ENCODE measurements around the gene SPEM2. TPM values are rescaled to one million over a fixed set of nuclear protein-coding genes. Genes with fewer than 3 reads are reported as not detected.

SPEM2 gene
- total and polyA plus RNA-seq, 4 donors, result not detected

DNA sequence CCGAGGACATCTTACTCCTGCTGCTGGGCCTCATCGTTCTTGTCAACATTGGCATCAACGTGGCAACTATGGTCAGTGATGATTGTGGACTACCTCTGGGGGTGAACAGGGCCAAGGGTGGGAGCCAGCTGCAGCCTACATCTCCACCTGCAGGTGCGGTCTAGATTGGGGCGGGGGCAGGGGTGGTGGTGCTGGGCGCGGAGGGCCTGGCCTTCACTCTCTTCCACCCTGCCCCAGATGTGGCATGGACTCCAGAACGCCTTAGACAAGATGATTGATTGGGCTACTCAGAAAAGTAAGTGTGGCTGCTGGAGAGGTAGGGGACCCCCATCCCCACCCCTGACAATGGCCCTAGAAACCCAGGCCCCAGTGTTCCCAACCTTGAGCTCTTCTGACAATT lies 340 bp downstream of the SPEM2 start:
- TF ChIP-seq YY1 (IDR thresholded peaks at IDR 0.05) (no peak), REST (IDR thresholded peaks at IDR 0.05) (no peak), GABPA (IDR thresholded peaks at IDR 0.05 in 1 of 2, conservative IDR thresholded peaks at IDR 0.05 in 1 of 2) (no peak), HNF4A (conservative IDR thresholded peaks at IDR 0.05) (no peak), RXRA (IDR thresholded peaks at IDR 0.05) (no peak), CTCF (IDR thresholded peaks at IDR 0.05; ENCODE audit: low read depth, low read length, missing input control) (no peak), ZBTB33 (IDR thresholded peaks at IDR 0.05) (no peak), SP1 (IDR thresholded peaks at IDR 0.05) (no peak), HNF4G (IDR thresholded peaks at IDR 0.05) (no peak), TAF1 (conservative IDR thresholded peaks at IDR 0.05) (no peak), FOXA1 (IDR thresholded peaks at IDR 0.05) (no peak)
- WGBS, result 88% methylated on average over 8 of the region's 8 CpGs
- Histone ChIP-seq H3K9me3 (ENCODE audit: control insufficient read depth in 4 of 4, low read length in 3 of 4) (no peaks in the 10 kb centered on the region), H3K9ac (ENCODE audit: low read depth in 1 of 2, low read length in 2 of 2) (no peak overlapping the region), H3K4me3 (ENCODE audit: low read depth in 1 of 3, low read length in 3 of 3) (no peak overlapping the region), H3K4me1 (ENCODE audit: control insufficient read depth in 4 of 4, insufficient read depth in 4 of 4, low read length in 3 of 4) (no peaks in the 10 kb centered on the region), H3K27me3 (ENCODE audit: control insufficient read depth in 4 of 4, insufficient read depth in 4 of 4, low read length in 3 of 4) (no peaks in the 10 kb centered on the region), H3K36me3 (ENCODE audit: control insufficient read depth in 4 of 4, insufficient read depth in 3 of 4, low read depth in 1 of 4, low read length in 3 of 4) (no peaks in the 10 kb centered on the region), H3K27ac (ENCODE audit: low read depth in 1 of 2, low read length in 2 of 2) (no peak overlapping the region)
- no peak for DNase-seq (ENCODE audit: low spot score)

- H3K36me3 ChIP-seq (ENCODE audit: control insufficient read depth in 4 of 4, insufficient read depth in 3 of 4, low read depth in 1 of 4, low read length in 3 of 4), result no peaks in the 10 kb centered on the region
- no peak overlapping the region for H3K9ac ChIP-seq (ENCODE audit: low read depth in 1 of 2, low read length in 2 of 2)
- no peaks in the 10 kb centered on the region for H3K9me3 ChIP-seq (ENCODE audit: control insufficient read depth in 4 of 4, low read length in 3 of 4)
- no peaks in the 10 kb centered on the region for H3K27me3 ChIP-seq (ENCODE audit: control insufficient read depth in 4 of 4, insufficient read depth in 4 of 4, low read length in 3 of 4)
- H3K27ac ChIP-seq (ENCODE audit: low read depth in 1 of 2, low read length in 2 of 2), result no peak overlapping the region
- no peak for DNase-seq (ENCODE audit: low spot score)
- no peak overlapping the region for H3K4me3 ChIP-seq (ENCODE audit: low read depth in 1 of 3, low read length in 3 of 3)
- H3K4me1 ChIP-seq (ENCODE audit: control insufficient read depth in 4 of 4, insufficient read depth in 4 of 4, low read length in 3 of 4), result no peaks in the 10 kb centered on the region
- no peak for TF ChIP-seq ZBTB33 (IDR thresholded peaks at IDR 0.05)
- TF ChIP-seq ATF3 (IDR thresholded peaks at IDR 0.05), result no peak
- no peak for TF ChIP-seq EGR1 (IDR thresholded peaks at IDR 0.05; ENCODE audit: low read depth in 2 of 2)
- TF ChIP-seq NR2F2 (IDR thresholded peaks at IDR 0.05), result no peak
- TF ChIP-seq YY1 (IDR thresholded peaks at IDR 0.05), result no peak
- TF ChIP-seq, protein P1, sequence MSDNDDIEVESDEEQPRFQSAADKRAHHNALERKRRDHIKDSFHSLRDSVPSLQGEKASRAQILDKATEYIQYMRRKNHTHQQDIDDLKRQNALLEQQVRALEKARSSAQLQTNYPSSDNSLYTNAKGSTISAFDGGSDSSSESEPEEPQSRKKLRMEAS (IDR thresholded peaks at IDR 0.05), result no peak
- TF ChIP-seq FOXA1 (IDR thresholded peaks at IDR 0.05), result no peak
- no peak for TF ChIP-seq HNF4A (conservative IDR thresholded peaks at IDR 0.05)
- TF ChIP-seq REST (IDR thresholded peaks at IDR 0.05), result no peak
- no peak for TF ChIP-seq SP1 (IDR thresholded peaks at IDR 0.05)
- TF ChIP-seq RAD21 (IDR thresholded peaks at IDR 0.05), result no peak
- no peak for TF ChIP-seq GABPA (IDR thresholded peaks at IDR 0.05 in 1 of 2, conservative IDR thresholded peaks at IDR 0.05 in 1 of 2)
- WGBS, result 96% methylated on average over 33 of the region's 33 CpGs
These were observed 917 bp downstream of the SPEM2 start for GRCh38 chr17:7426203-7426863.
